ENCODE measurements around the gene PRDM12. TPM values are rescaled to one million over a fixed set of nuclear protein-coding genes. Genes with fewer than 3 reads are reported as not detected.

The PRDM12 gene
- total and polyA plus RNA-seq, 2 of the 8 experiments (the other 6 are each of a cell fraction or from before 2014, with no cell fraction given), result 0.14 to 0.22 TPM

DNA sequence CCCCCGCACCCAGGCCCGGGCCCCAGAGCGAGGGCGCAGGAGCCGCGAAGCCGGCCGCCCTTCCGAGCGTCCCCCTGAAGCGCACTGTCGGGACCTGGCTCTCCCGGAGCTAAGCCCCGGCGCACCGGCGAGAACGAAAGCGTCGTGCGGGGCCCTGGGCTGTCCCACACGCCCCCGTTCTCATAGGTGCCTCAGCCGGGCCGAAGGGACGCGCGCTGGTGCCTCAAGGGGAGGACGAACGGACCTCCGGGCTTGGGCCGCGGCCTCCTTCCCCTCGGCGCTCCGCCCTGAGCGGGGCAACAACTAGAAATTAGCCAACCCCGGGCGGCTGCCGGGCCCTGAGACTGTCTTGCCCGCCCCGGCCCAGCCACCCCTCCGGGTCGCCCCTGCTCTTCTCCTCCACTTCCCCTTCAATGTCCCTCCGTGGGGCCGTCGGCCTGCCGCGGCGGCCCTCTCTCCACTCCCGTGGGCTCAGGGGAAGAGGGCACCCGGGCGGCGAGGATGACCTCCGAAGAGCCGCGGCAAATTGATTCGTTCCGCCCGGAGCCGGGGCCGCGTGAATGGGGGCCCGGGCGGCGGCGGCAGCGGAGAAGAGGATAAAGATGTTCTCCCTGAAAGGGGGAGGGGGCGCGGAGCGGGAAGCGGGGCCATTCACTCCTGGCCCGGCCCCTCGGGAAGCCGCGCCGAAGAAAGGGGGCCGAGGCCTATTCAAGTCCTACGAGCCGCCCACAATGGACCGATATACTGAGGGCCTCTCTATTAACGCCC is 3.5 kb upstream of the PRDM12 start (continued):
- no peak for TF ChIP-seq CBX8 (IDR thresholded peaks at IDR 0.05; ENCODE audit: borderline replicate concordance, low read depth, low read length)
- no peak for TF ChIP-seq RFX5 (IDR thresholded peaks at IDR 0.05; ENCODE audit: borderline replicate concordance, low read depth, low read length)
- peak; percentile 27; the same call in 1 of the 2 replicates for TF ChIP-seq PHF8 (conservative IDR thresholded peaks at IDR 0.05; ENCODE audit: low read depth, low read length)
- TF ChIP-seq CTCF (IDR thresholded peaks at IDR 0.05; ENCODE audit: control extremely low read depth in 1 of 3, insufficient read depth in 1 of 3, low read depth in 1 of 3, low read length in 3 of 3), result no peak
- no peak for TF ChIP-seq KDM5A (IDR thresholded peaks at IDR 0.05; ENCODE audit: low read length)
- TF ChIP-seq RAD21 (IDR thresholded peaks at IDR 0.05 in 1 of 2, conservative IDR thresholded peaks at IDR 0.05 in 1 of 2; ENCODE audit: low read depth in 2 of 2, low read length in 2 of 2), result no peak
- no peak for TF ChIP-seq SP4 (IDR thresholded peaks at IDR 0.05; ENCODE audit: low read length)
- TF ChIP-seq TCF12 (IDR thresholded peaks at IDR 0.05; ENCODE audit: low read depth, low read length), result no peak
- TF ChIP-seq ATF3 (IDR thresholded peaks at IDR 0.05; ENCODE audit: insufficient read depth, low read depth, low read length), result no peak
- TF ChIP-seq JUND (IDR thresholded peaks at IDR 0.05; ENCODE audit: low read length), result no peak
- TF ChIP-seq POU5F1 (IDR thresholded peaks at IDR 0.05; ENCODE audit: low read depth, low read length), result no peak
- peak; percentile 57 for TF ChIP-seq NANOG (IDR thresholded peaks at IDR 0.05; ENCODE audit: insufficient read depth, low read depth, low read length, poor library complexity, severe bottlenecking)
- TF ChIP-seq SAP30 (IDR thresholded peaks at IDR 0.05; ENCODE audit: insufficient read depth, insufficient replicate concordance, low read length), result no peak
